Stimulated activated memory B cell treated with anti-CD40 and anti-IgM and Interleukin-4, amounts not matched to agents 10 μg/mL and 1 μg/mL and 100 μg/mL, for 72 hours (primary cell): ENCODE data around the gene ERAP2.
A peak's percentile ranks its signal among the peaks of the same experiment; 100 is the strongest.

Experiments
- ATAC-seq: fragments of 150-1000 bp; cut with Tn5 transposase; 2 replicates; pipeline ENCODE4 v1.10.0; 2021
- H3K27ac Mint-ChIP-seq: one replicate; pipeline ENCODE4 v1.8.0; 2022; ENCODE audit warnings: mild to moderate bottlenecking, mixed read lengths
- H3K27me3 Mint-ChIP-seq: one replicate; pipeline ENCODE4 v1.8.0; 2022; ENCODE audit warnings: mixed read lengths
- H3K36me3 Mint-ChIP-seq: one replicate; pipeline ENCODE4 v1.8.0; 2022; ENCODE audit warnings: mixed read lengths
- H3K4me1 Mint-ChIP-seq: one replicate; pipeline ENCODE4 v1.8.0; 2022; ENCODE audit warnings: mixed read lengths
- H3K4me3 Mint-ChIP-seq: one replicate; pipeline ENCODE4 v1.8.0; 2022; ENCODE audit warnings: mild to moderate bottlenecking, moderate library complexity, mixed read lengths
- H3K9me3 Mint-ChIP-seq: one replicate; pipeline ENCODE4 v1.8.0; 2022; ENCODE audit warnings: mixed read lengths

ERAP2 gene

GRCh38 chr5:96945144-96945897 lies 69.0 kb downstream of the ERAP2 start:
- H3K27ac Mint-ChIP-seq, result no peak overlapping the region
- no peaks in the 10 kb centered on the region for H3K9me3 Mint-ChIP-seq
- H3K36me3 Mint-ChIP-seq, result peaks cover 42% of the 10 kb centered on the region
- no peaks in the 10 kb centered on the region for H3K27me3 Mint-ChIP-seq
- H3K4me1 Mint-ChIP-seq, result peaks cover 70% of the 10 kb centered on the region
- ATAC-seq, result no peak
- H3K4me3 Mint-ChIP-seq, result no peak overlapping the region

- no peaks in the 10 kb centered on the region for H3K27me3 Mint-ChIP-seq
- H3K4me1 Mint-ChIP-seq, result peaks cover 60% of the 10 kb centered on the region
- ATAC-seq, result no peak
- H3K36me3 Mint-ChIP-seq, result peaks cover 37% of the 10 kb centered on the region
- H3K4me3 Mint-ChIP-seq, result no peak overlapping the region
- no peaks in the 10 kb centered on the region for H3K9me3 Mint-ChIP-seq
- H3K27ac Mint-ChIP-seq, result no peak overlapping the region
Observed at GRCh38 chr5:96946381-96946780, 70.1 kb downstream of the ERAP2 start.

- H3K36me3 Mint-ChIP-seq, result peaks cover 23% of the 10 kb centered on the region
- no peak overlapping the region for H3K4me3 Mint-ChIP-seq
- H3K4me1 Mint-ChIP-seq, result peaks cover 54% of the 10 kb centered on the region
- no peaks in the 10 kb centered on the region for H3K9me3 Mint-ChIP-seq
- ATAC-seq, result no peak
- no peaks in the 10 kb centered on the region for H3K27me3 Mint-ChIP-seq
- H3K27ac Mint-ChIP-seq, result no peak overlapping the region
Observed at GRCh38 chr5:96952118-96952750, 75.9 kb downstream of the ERAP2 start.

GRCh38 chr5:96952974-96953730 lies 76.9 kb downstream of the ERAP2 start:
- Mint-ChIP-seq H3K27ac (peak overlapping the region; percentile 34), H3K36me3 (peaks cover 23% of the 10 kb centered on the region), H3K9me3 (no peaks in the 10 kb centered on the region), H3K4me3 (no peak overlapping the region), H3K27me3 (no peaks in the 10 kb centered on the region), H3K4me1 (peaks cover 58% of the 10 kb centered on the region)
- no peak for ATAC-seq

GRCh38 chr5:96957254-96958049 lies 81.2 kb downstream of the ERAP2 start:
- peaks cover 7% of the 10 kb centered on the region for H3K36me3 Mint-ChIP-seq
- peak; percentile 71 for ATAC-seq
- H3K9me3 Mint-ChIP-seq, result no peaks in the 10 kb centered on the region
- H3K27ac Mint-ChIP-seq, result peak overlapping the region; percentile 88
- peak overlapping the region; percentile 71 for H3K4me3 Mint-ChIP-seq
- H3K4me1 Mint-ChIP-seq, result peaks cover 64% of the 10 kb centered on the region
- no peaks in the 10 kb centered on the region for H3K27me3 Mint-ChIP-seq

GRCh38 chr5:96958977-96959376 lies 82.7 kb downstream of the ERAP2 start:
- peaks cover 63% of the 10 kb centered on the region for H3K4me1 Mint-ChIP-seq
- no peaks in the 10 kb centered on the region for H3K9me3 Mint-ChIP-seq
- ATAC-seq, result no peak
- H3K36me3 Mint-ChIP-seq, result peaks cover 11% of the 10 kb centered on the region
- H3K27ac Mint-ChIP-seq, result peak overlapping the region; percentile 88
- no peaks in the 10 kb centered on the region for H3K27me3 Mint-ChIP-seq
- peak overlapping the region; percentile 71 for H3K4me3 Mint-ChIP-seq

- Mint-ChIP-seq H3K4me1 (peaks cover 65% of the 10 kb centered on the region), H3K9me3 (no peaks in the 10 kb centered on the region), H3K27me3 (no peaks in the 10 kb centered on the region), H3K36me3 (peaks cover 18% of the 10 kb centered on the region), H3K27ac (no peak overlapping the region), H3K4me3 (peak overlapping the region; percentile 26)
- ATAC-seq, result peak; percentile 69
Observed at GRCh38 chr5:96961053-96961452, 84.8 kb downstream of the ERAP2 start.

GRCh38 chr5:96962540-96962991 lies 86.3 kb downstream of the ERAP2 start:
- Mint-ChIP-seq H3K27me3 (no peaks in the 10 kb centered on the region), H3K9me3 (no peaks in the 10 kb centered on the region), H3K4me1 (peaks cover 55% of the 10 kb centered on the region), H3K27ac (peak overlapping the region; percentile 77), H3K4me3 (peak overlapping the region; percentile 44), H3K36me3 (peaks cover 11% of the 10 kb centered on the region)
- ATAC-seq, result no peak

GRCh38 chr5:96963267-96963666 lies 87.0 kb downstream of the ERAP2 start:
- H3K9me3 Mint-ChIP-seq, result no peaks in the 10 kb centered on the region
- H3K27me3 Mint-ChIP-seq, result no peaks in the 10 kb centered on the region
- peaks cover 11% of the 10 kb centered on the region for H3K36me3 Mint-ChIP-seq
- ATAC-seq, result peak; percentile 74
- H3K27ac Mint-ChIP-seq, result peak overlapping the region; percentile 77
- peaks cover 54% of the 10 kb centered on the region for H3K4me1 Mint-ChIP-seq
- no peak overlapping the region for H3K4me3 Mint-ChIP-seq

GRCh38 chr5:96966801-96967200 lies 90.5 kb downstream of the ERAP2 start:
- Mint-ChIP-seq H3K27ac (no peak overlapping the region), H3K4me1 (peaks cover 63% of the 10 kb centered on the region), H3K4me3 (no peak overlapping the region), H3K36me3 (peaks cover 11% of the 10 kb centered on the region), H3K9me3 (no peaks in the 10 kb centered on the region), H3K27me3 (no peaks in the 10 kb centered on the region)
- ATAC-seq, result no peak

GRCh38 chr5:96967400-96967799 lies 91.1 kb downstream of the ERAP2 start:
- no peak for ATAC-seq
- H3K4me1 Mint-ChIP-seq, result peaks cover 63% of the 10 kb centered on the region
- H3K27me3 Mint-ChIP-seq, result no peaks in the 10 kb centered on the region
- H3K9me3 Mint-ChIP-seq, result no peaks in the 10 kb centered on the region
- no peak overlapping the region for H3K4me3 Mint-ChIP-seq
- no peak overlapping the region for H3K27ac Mint-ChIP-seq
- peaks cover 14% of the 10 kb centered on the region for H3K36me3 Mint-ChIP-seq

- H3K9me3 Mint-ChIP-seq, result no peaks in the 10 kb centered on the region
- H3K4me1 Mint-ChIP-seq, result peaks cover 64% of the 10 kb centered on the region
- no peak for ATAC-seq
- H3K27ac Mint-ChIP-seq, result peak overlapping the region; percentile 10
- H3K4me3 Mint-ChIP-seq, result no peak overlapping the region
- H3K36me3 Mint-ChIP-seq, result peaks cover 19% of the 10 kb centered on the region
- no peaks in the 10 kb centered on the region for H3K27me3 Mint-ChIP-seq
Observed at GRCh38 chr5:96968074-96968473, 91.8 kb downstream of the ERAP2 start.

GRCh38 chr5:96968614-96969013 lies 92.3 kb downstream of the ERAP2 start:
- Mint-ChIP-seq H3K27ac (peak overlapping the region; percentile 10), H3K4me3 (no peak overlapping the region), H3K27me3 (no peaks in the 10 kb centered on the region), H3K9me3 (no peaks in the 10 kb centered on the region), H3K4me1 (peaks cover 61% of the 10 kb centered on the region), H3K36me3 (peaks cover 19% of the 10 kb centered on the region)
- no peak for ATAC-seq
